ENCODE data around the gene ZNF710.

- TF ChIP-seq RAD21 (IDR thresholded peaks at IDR 0.05; ENCODE audit: low read length) (no peak), POLR2A (IDR thresholded peaks at IDR 0.05; ENCODE audit: low read depth, low read length) (no peak), BHLHE40 (IDR thresholded peaks at IDR 0.05; ENCODE audit: low read depth, low read length) (no peak), RFX5 (IDR thresholded peaks at IDR 0.05; ENCODE audit: low read depth, low read length) (no peak), RCOR1 (IDR thresholded peaks at IDR 0.05; ENCODE audit: insufficient replicate concordance, low read length) (no peak), CEBPB (IDR thresholded peaks at IDR 0.05; ENCODE audit: low read depth, low read length) (no peak), SMC3 (IDR thresholded peaks at IDR 0.05; ENCODE audit: low read depth, low read length) (no peak), MAZ (IDR thresholded peaks at IDR 0.05; ENCODE audit: borderline replicate concordance, low read depth, low read length) (no peak)
- TF ChIP-seq, protein P1, sequence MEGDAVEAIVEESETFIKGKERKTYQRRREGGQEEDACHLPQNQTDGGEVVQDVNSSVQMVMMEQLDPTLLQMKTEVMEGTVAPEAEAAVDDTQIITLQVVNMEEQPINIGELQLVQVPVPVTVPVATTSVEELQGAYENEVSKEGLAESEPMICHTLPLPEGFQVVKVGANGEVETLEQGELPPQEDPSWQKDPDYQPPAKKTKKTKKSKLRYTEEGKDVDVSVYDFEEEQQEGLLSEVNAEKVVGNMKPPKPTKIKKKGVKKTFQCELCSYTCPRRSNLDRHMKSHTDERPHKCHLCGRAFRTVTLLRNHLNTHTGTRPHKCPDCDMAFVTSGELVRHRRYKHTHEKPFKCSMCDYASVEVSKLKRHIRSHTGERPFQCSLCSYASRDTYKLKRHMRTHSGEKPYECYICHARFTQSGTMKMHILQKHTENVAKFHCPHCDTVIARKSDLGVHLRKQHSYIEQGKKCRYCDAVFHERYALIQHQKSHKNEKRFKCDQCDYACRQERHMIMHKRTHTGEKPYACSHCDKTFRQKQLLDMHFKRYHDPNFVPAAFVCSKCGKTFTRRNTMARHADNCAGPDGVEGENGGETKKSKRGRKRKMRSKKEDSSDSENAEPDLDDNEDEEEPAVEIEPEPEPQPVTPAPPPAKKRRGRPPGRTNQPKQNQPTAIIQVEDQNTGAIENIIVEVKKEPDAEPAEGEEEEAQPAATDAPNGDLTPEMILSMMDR (conservative IDR thresholded peaks at IDR 0.05; ENCODE audit: low read depth, low read length), result no peak
- TF ChIP-seq, protein P2, sequence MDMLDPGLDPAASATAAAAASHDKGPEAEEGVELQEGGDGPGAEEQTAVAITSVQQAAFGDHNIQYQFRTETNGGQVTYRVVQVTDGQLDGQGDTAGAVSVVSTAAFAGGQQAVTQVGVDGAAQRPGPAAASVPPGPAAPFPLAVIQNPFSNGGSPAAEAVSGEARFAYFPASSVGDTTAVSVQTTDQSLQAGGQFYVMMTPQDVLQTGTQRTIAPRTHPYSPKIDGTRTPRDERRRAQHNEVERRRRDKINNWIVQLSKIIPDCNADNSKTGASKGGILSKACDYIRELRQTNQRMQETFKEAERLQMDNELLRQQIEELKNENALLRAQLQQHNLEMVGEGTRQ (IDR thresholded peaks at IDR 0.05; ENCODE audit: low read depth, low read length), result no peak
Observed at GRCh38 chr15:90030376-90030775, 29.3 kb downstream of the ZNF710 start.
